Kidney tubule cell (primary cell): ENCODE data around the gene PTTG1.

Experiments used
- DNase-seq: peaks from one replicate; pipeline ENCODE4 v3.0.0-alpha.2; 2018; ENCODE audit warnings: low spot score

The PTTG1 gene

GRCh38 chr5:160473681-160474080 lies 52.0 kb downstream of the PTTG1 start:
- DNase-seq: peak; percentile 78

DNA sequence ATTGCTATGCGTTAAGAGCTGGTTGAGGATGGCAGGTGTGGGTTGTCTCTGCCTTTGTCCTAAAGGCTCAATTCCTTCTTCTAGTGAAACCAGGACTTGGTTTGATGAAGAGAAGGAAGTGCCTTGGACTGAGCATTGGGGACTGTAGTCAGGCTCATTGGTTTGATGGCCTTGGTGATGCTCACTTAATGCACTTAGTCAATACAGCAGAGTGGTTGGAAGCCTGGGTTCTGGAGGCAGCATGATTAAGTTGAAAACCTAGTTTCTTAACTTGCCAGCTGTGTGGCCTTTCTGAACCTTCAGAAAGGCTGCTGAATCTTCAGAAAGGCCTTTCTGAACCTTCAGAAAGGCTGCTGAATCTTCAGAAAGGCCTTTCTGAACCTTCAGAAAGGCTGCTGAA lies 52.4 kb downstream of the PTTG1 start:
- DNase-seq: no peak

- no peak for DNase-seq
These were observed 54.3 kb downstream of the PTTG1 start for GRCh38 chr5:160475864-160476438.

DNA sequence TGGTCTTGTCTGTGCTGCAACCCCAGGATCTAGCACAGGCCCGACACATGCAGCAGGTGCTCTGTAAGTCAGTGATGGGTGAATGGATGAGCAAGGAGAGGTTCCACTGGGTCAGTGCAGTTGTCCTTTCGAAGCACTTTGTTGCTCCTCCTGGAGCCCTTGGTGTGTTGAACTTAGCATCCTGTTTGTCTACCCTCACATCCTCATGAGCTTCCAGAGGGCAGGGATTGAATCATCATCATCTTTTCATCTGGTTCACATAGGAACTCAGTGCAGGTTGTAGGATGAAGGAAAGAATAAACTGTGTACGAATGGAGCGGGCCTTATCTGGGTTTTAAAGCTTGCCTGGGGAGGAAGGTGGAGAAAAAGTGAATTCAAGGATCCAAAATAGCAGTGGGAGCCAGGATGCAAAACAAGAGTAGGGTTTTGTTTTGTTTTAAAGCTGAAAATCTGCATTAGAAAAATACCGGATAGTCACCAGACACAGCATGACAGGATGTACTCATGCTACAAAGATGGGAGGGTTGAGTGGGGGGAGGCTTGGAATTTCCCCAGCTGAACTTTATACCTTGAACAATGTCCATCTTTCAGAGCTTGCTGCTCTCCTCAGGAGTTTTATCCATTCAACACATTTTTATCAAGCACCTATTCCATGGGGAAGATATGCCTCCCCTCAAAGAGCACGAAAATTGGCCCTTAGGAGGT lies 55.8 kb downstream of the PTTG1 start:
- peak; percentile 60 for DNase-seq

DNA sequence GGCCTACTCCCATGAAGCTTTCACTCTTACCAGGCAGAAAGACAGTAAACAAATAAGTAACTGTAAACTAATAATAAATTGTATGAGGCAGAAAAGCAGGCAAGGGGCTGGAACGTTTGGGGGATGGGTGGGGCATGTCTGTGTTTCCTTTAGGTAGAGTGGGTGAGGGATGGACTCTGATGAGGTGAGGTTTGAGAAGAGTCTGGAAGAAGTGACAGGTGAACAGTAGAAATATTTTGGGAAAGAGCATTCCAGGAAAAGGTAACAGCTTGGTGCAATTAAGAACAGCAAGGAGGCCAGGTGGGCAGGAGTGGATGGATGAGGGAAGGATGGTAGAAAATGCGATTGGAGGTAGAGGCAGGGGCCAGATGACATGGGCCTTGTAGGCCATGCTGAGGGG lies 56.5 kb downstream of the PTTG1 start:
- no peak for DNase-seq
